GM19467 (cell line): Measurements from ENCODE around the gene ZMIZ1.
"Not testable (repeated sequence)": the region's sequence is repeated elsewhere in the genome, so short reads cannot be mapped to it uniquely, and the experiment has no call there.

Source experiments
- ATAC-seq: cut with Tn5 transposase; IDR thresholded peaks from one replicate; pipeline ENCODE4 v1.9.1; 2021; ENCODE audit warnings: mild to moderate bottlenecking, moderate library complexity; ENCODE audit not compliant: unreplicated experiment

ZMIZ1 gene

GRCh38 chr10:79318369-79318768 lies 249.6 kb downstream of the ZMIZ1 start:
- no peak for ATAC-seq

- ATAC-seq: no peak
These were observed 250.5 kb downstream of the ZMIZ1 start for GRCh38 chr10:79319115-79319771.

- no peak for ATAC-seq
These were observed 251.6 kb downstream of the ZMIZ1 start for GRCh38 chr10:79320316-79320715.

- ATAC-seq: no peak
These were observed 252.2 kb downstream of the ZMIZ1 start for GRCh38 chr10:79320820-79321493.

GRCh38 chr10:79321494-79321882 lies 252.7 kb downstream of the ZMIZ1 start:
- ATAC-seq: no peak

GRCh38 chr10:79321951-79322350 lies 253.2 kb downstream of the ZMIZ1 start:
- ATAC-seq: no peak

- ATAC-seq: peak; percentile 57
These were observed 254.1 kb downstream of the ZMIZ1 start for GRCh38 chr10:79322616-79323543.

- ATAC-seq: no peak
These were observed 254.8 kb downstream of the ZMIZ1 start for GRCh38 chr10:79323602-79324001.

- no peak for ATAC-seq
These were observed 255.4 kb downstream of the ZMIZ1 start for GRCh38 chr10:79324032-79324695.

GRCh38 chr10:79326361-79327089 lies 257.8 kb downstream of the ZMIZ1 start:
- no peak for ATAC-seq

- peak; percentile 33 for ATAC-seq
These were observed 258.3 kb downstream of the ZMIZ1 start for GRCh38 chr10:79327090-79327457.

- ATAC-seq: no peak
These were observed 259.5 kb downstream of the ZMIZ1 start for GRCh38 chr10:79328147-79328701.

- ATAC-seq: no peak
These were observed 260.2 kb downstream of the ZMIZ1 start for GRCh38 chr10:79328737-79329504.

- ATAC-seq: no peak
These were observed 260.8 kb downstream of the ZMIZ1 start for GRCh38 chr10:79329529-79329928.

- no peak for ATAC-seq
These were observed 262.5 kb downstream of the ZMIZ1 start for GRCh38 chr10:79331226-79331625.

GRCh38 chr10:79331709-79332108 lies 262.9 kb downstream of the ZMIZ1 start:
- ATAC-seq: peak; percentile 53

- ATAC-seq: not testable (repeated sequence)
These were observed 264.0 kb downstream of the ZMIZ1 start for GRCh38 chr10:79332610-79333315.

GRCh38 chr10:79333513-79333912 lies 264.7 kb downstream of the ZMIZ1 start:
- ATAC-seq: no peak

- ATAC-seq: no peak
These were observed 265.8 kb downstream of the ZMIZ1 start for GRCh38 chr10:79334573-79334972.
